Hepatocyte (in vitro differentiated cells): Measurements from ENCODE around the gene ONECUT3.

Experiments used
- EZH2 ChIP-seq: fragments of 200-600 bp; sonication (generic); IDR thresholded peaks from 2 replicates; pipeline ENCODE4 v1.6.1; 2016; ENCODE audit warnings: antibody characterized with exemption, mild to moderate bottlenecking, borderline replicate concordance
- EZH2phosphoT487 ChIP-seq: fragments of 200-600 bp; sonication (generic); IDR thresholded peaks from one replicate; pipeline ENCODE4 v1.6.1; 2018; ENCODE audit warnings: antibody characterized with exemption, mild to moderate bottlenecking, low read depth, moderate library complexity; ENCODE audit not compliant: unreplicated experiment, severe bottlenecking
- TF ChIP-seq, protein P1 (sequence below): fragments of 200-600 bp; sonication (generic); IDR thresholded peaks from 2 replicates; pipeline ENCODE4 v1.5.1; 2016; ENCODE audit warnings: antibody characterized with exemption, mild to moderate bottlenecking; ENCODE audit not compliant: poor library complexity

DNA sequence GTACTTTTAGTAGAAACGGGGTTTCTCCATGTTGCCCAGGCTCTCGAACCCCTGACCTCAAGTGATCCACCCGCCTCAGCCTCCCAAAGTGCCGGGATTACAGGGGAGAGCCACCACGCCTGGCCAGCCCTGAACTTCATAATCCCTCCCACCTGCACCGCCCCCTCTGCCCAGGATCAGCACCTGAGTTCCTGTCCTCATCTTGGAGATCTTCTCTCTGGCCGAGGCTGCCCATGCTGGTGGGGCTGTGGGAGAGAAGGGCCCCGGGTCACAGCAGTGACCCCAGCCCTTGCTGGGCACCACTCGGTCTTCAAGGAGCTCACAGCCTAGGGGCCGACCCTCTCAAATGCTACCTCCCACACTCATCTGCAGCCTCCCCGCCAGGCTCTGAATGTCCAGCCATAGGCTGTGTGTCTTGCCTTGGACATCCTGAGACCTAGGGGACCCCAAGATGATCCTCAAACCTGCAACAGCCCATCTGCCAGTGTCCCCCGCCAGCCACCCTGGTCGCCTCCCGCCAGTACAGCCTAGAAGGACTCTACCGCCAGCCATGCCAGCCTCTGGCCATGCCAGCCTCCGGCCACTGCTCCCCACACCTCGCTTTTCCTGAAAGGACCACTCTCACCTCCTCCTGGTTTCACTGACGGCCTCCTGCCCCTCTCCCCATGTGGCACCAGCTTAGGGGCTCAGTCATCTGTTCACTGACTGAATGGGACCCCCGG lies 57.3 kb downstream of the ONECUT3 start:
- TF ChIP-seq, protein P1, sequence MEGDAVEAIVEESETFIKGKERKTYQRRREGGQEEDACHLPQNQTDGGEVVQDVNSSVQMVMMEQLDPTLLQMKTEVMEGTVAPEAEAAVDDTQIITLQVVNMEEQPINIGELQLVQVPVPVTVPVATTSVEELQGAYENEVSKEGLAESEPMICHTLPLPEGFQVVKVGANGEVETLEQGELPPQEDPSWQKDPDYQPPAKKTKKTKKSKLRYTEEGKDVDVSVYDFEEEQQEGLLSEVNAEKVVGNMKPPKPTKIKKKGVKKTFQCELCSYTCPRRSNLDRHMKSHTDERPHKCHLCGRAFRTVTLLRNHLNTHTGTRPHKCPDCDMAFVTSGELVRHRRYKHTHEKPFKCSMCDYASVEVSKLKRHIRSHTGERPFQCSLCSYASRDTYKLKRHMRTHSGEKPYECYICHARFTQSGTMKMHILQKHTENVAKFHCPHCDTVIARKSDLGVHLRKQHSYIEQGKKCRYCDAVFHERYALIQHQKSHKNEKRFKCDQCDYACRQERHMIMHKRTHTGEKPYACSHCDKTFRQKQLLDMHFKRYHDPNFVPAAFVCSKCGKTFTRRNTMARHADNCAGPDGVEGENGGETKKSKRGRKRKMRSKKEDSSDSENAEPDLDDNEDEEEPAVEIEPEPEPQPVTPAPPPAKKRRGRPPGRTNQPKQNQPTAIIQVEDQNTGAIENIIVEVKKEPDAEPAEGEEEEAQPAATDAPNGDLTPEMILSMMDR, result no peak
- TF ChIP-seq EZH2phosphoT487, result no peak
- no peak for TF ChIP-seq EZH2
